C4-2B (cell line): Measurements from ENCODE around the gene DPEP2.

Experiments
- ZFX ChIP-seq: fragments of 450-650 bp; IDR thresholded peaks from 2 replicates; pipeline ENCODE4 v1.6.1; 2017
- TF ChIP-seq, protein P1 (sequence below): fragments of 450-650 bp; conservative IDR thresholded peaks from 2 replicates; pipeline ENCODE4 v1.5.1; 2017; ENCODE audit warnings: mild to moderate bottlenecking

DNA sequence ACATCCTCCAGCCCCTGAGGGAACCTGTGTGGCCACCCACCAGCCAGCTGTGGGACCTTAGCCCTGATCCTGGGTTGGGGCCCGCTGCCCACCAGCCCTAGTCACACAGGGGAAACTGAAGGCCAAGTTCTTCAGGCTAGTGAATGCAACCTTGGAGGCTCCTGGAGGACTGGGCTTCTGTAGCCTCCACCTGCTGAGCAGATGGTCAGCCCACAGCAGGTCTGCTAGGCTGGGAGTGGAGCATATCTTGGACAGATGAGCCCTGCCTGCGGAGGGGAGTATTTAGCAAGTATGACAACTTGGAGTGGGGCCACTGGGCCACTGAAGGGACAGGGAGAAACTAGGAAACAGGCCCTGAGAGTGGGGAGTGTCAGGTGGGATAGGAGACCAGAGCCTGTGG, 23.1 kb downstream of the DPEP2 start:
- TF ChIP-seq, protein P1, sequence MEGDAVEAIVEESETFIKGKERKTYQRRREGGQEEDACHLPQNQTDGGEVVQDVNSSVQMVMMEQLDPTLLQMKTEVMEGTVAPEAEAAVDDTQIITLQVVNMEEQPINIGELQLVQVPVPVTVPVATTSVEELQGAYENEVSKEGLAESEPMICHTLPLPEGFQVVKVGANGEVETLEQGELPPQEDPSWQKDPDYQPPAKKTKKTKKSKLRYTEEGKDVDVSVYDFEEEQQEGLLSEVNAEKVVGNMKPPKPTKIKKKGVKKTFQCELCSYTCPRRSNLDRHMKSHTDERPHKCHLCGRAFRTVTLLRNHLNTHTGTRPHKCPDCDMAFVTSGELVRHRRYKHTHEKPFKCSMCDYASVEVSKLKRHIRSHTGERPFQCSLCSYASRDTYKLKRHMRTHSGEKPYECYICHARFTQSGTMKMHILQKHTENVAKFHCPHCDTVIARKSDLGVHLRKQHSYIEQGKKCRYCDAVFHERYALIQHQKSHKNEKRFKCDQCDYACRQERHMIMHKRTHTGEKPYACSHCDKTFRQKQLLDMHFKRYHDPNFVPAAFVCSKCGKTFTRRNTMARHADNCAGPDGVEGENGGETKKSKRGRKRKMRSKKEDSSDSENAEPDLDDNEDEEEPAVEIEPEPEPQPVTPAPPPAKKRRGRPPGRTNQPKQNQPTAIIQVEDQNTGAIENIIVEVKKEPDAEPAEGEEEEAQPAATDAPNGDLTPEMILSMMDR: no peak
- no peak for TF ChIP-seq ZFX
